GM18868 (cell line): Measurements from ENCODE around the gene ZNF592.
"Not testable (repeated sequence)": the region's sequence is repeated elsewhere in the genome, so short reads cannot be mapped to it uniquely, and the experiment has no call there.

ENCODE experiments used
- ATAC-seq: cut with Tn5 transposase; IDR thresholded peaks from one replicate; pipeline ENCODE4 v1.9.1; 2021; ENCODE audit warnings: mild to moderate bottlenecking, moderate library complexity; ENCODE audit not compliant: unreplicated experiment

ZNF592 gene

GRCh38 chr15:84845631-84846030 lies 97.2 kb downstream of the ZNF592 start:
- ATAC-seq = not testable (repeated sequence)

- ATAC-seq = no peak
These were observed 97.9 kb downstream of the ZNF592 start for GRCh38 chr15:84846269-84846668.

- no peak for ATAC-seq
These were observed 99.0 kb downstream of the ZNF592 start for GRCh38 chr15:84847382-84847781.

GRCh38 chr15:84852212-84852611 lies 103.8 kb downstream of the ZNF592 start:
- ATAC-seq = no peak

- no peak for ATAC-seq
These were observed 106.7 kb downstream of the ZNF592 start for GRCh38 chr15:84855136-84855535.

GRCh38 chr15:84855765-84856164 lies 107.4 kb downstream of the ZNF592 start:
- no peak for ATAC-seq
